OCI-M2 (cell line): Measurements from ENCODE around the gene MUS81.
"Not testable (repeated sequence)": the region's sequence is repeated elsewhere in the genome, so short reads cannot be mapped to it uniquely, and the experiment has no call there.

Experiments used
- DNase-seq: peaks from one replicate; lab custom pipeline; 2025; ENCODE audit not compliant: unreplicated experiment; lab: John Stamatoyannopoulos, UW

MUS81 gene

GRCh38 chr11:65890324-65891218 is 30.3 kb downstream of the MUS81 start, which contains the start of gene CCDC85B:
CCDC85B (plus strand) TSS chr11:65890673; CDS start chr11:65890784, 111 bp downstream.
- peak; percentile 85 for DNase-seq

GRCh38 chr11:65891219-65892136 is 31.2 kb downstream of the MUS81 start:
- DNase-seq: no peak

- not testable (repeated sequence) for DNase-seq
Observed at GRCh38 chr11:65892137-65892540, 31.9 kb downstream of the MUS81 start.

- no peak for DNase-seq
Observed at GRCh38 chr11:65892661-65893317, 32.6 kb downstream of the MUS81 start.

GRCh38 chr11:65894034-65894591 is 33.9 kb downstream of the MUS81 start:
- DNase-seq: no peak

- no peak for DNase-seq
Observed at GRCh38 chr11:65895482-65895981, 35.3 kb downstream of the MUS81 start.

GRCh38 chr11:65896034-65896999 is 36.1 kb downstream of the MUS81 start:
- no peak for DNase-seq

- no peak for DNase-seq
Observed at GRCh38 chr11:65897020-65897471, 36.8 kb downstream of the MUS81 start.

GRCh38 chr11:65898656-65899355 is 38.6 kb downstream of the MUS81 start:
- DNase-seq: no peak

- no peak for DNase-seq
Observed at GRCh38 chr11:65899356-65900124, 39.3 kb downstream of the MUS81 start.

- no peak for DNase-seq
Observed at GRCh38 chr11:65900125-65900898, 40.1 kb downstream of the MUS81 start, which contains the start of gene FOSL1. FOSL1 (minus strand) TSS chr11:65900388; CDS start chr11:65900339, 49 bp downstream.

- DNase-seq: no peak
Observed at GRCh38 chr11:65900899-65901180, 40.6 kb downstream of the MUS81 start.

GRCh38 chr11:65903068-65903481 is 42.8 kb downstream of the MUS81 start:
- no peak for DNase-seq

GRCh38 chr11:65903715-65904114 is 43.5 kb downstream of the MUS81 start:
- no peak for DNase-seq

GRCh38 chr11:65906602-65907001 is 46.4 kb downstream of the MUS81 start:
- no peak for DNase-seq

GRCh38 chr11:65907878-65908277 is 47.6 kb downstream of the MUS81 start:
- DNase-seq: no peak
